ENCODE data around the gene EEFSEC. TPM values are rescaled to one million over a fixed set of nuclear protein-coding genes. Genes with fewer than 3 reads are reported as not detected.
A peak's percentile ranks its signal among the peaks of the same experiment; 100 is the strongest.
"Not testable (repeated sequence)": the region's sequence is repeated elsewhere in the genome, so short reads cannot be mapped to it uniquely, and the experiment has no call there.

EEFSEC gene
- total and polyA plus RNA-seq, 10 donors, result 8.5 to 19.2 (median 14.2) TPM

DNA sequence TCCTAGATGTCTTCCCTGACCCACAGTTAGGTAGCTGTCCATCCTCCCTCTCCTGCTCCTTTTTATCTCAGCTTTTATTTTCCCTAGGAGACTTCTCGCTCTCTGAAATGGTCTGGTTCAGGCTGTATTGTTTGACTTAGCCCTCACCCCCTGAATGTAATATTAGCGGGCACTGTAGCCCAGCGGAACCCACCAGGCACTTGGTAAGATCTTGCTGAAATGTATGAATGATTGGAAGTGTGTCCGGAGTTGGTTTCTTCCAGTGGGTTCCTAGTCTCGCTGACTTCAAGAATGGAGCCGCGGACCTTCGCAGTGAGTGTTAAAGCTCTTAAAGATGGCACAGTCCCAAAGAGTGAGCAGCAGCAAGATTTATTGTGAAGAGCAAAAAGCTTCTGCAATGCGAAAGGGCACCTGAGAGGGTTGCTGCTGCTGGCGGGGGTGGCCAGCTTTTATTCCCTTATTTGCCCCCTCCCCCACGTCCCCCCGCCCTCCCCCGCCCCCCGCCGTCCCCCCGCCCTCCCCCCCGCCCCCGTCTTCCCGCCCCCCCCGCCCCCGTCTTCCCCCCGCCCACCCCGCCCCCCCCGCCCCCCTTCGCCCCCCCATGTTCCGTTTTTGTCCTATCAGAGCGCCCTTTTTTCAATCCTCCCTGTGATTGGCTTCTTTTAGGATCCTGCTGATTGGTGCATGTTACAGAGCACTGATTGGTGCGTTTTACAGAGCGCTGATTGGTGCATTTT lies 694 bp upstream of the EEFSEC start:
- Histone ChIP-seq H3K9me3 (peaks cover 0 to 3% (median 0%) of the 10 kb centered on the region in 8 donors), H3K4me3 (peak overlapping the region; percentile 67 to 96 (median 86)), H3K36me3 (peaks cover 0 to 11% (median 6%) of the 10 kb centered on the region in 6 donors), H3K27ac (peak overlapping the region; percentile 81 to 92 (median 88)), H3K4me1 (peaks cover 12 to 29% (median 21%) of the 10 kb centered on the region in 6 donors), H3K27me3 (replicated peaks in 1 of 7) (no peaks in the 10 kb centered on the region)
- TF ChIP-seq, protein P1, sequence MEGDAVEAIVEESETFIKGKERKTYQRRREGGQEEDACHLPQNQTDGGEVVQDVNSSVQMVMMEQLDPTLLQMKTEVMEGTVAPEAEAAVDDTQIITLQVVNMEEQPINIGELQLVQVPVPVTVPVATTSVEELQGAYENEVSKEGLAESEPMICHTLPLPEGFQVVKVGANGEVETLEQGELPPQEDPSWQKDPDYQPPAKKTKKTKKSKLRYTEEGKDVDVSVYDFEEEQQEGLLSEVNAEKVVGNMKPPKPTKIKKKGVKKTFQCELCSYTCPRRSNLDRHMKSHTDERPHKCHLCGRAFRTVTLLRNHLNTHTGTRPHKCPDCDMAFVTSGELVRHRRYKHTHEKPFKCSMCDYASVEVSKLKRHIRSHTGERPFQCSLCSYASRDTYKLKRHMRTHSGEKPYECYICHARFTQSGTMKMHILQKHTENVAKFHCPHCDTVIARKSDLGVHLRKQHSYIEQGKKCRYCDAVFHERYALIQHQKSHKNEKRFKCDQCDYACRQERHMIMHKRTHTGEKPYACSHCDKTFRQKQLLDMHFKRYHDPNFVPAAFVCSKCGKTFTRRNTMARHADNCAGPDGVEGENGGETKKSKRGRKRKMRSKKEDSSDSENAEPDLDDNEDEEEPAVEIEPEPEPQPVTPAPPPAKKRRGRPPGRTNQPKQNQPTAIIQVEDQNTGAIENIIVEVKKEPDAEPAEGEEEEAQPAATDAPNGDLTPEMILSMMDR (IDR thresholded peaks at IDR 0.05 in 8 of 11, conservative IDR thresholded peaks at IDR 0.05 in 3 of 11), result no peak
- TF ChIP-seq POLR2AphosphoS5 (IDR thresholded peaks at IDR 0.05) (no peak), POLR2A (IDR thresholded peaks at IDR 0.05) (no peak)
- intact Hi-C loops (cut with DNase I; ENCODE audit: low total_unique reads), result no loop called here
- DNase-seq, result no peak
- WGBS, 5 donors, result 55 to 78% (median 69%) methylated on average over 11 to 16 of the region's 29 CpGs

DNA sequence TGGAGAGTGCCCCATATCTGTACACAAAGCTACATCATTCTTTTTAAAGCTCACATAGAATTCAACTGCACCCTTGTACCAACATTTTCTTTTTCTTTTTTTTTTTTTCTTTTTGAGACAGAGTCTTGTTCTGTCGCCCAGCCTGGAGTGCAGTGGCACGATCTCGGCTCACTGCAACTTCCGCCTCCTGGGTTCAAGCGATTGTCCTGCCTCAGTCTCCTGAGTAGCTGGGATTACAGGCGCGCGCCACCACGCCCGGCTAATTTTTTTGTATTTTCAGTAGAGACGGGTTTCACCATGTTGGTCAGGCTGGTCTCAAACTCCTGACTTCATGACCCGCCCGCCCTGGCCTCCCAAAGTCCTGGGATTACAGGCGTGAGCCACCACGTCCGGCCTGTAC lies 1.1 kb downstream of the EEFSEC start:
- H3K27me3 ChIP-seq (replicated peaks in 1 of 7); DNase-seq; intact Hi-C loops (cut with DNase I; ENCODE audit: low total_unique reads); H3K9me3 ChIP-seq: not testable (repeated sequence)
- Histone ChIP-seq H3K36me3 (peaks cover 0 to 27% (median 11%) of the 10 kb centered on the region in 6 donors), H3K4me3 (peak overlapping the region in 7 of 8 donors; percentile 67 to 96 (median 87)), H3K27ac (peak overlapping the region in 5 of 8 donors; percentile 87 to 92 (median 89)), H3K4me1 (peaks cover 12 to 29% (median 21%) of the 10 kb centered on the region in 6 donors)
- WGBS, 5 donors, result 86 to 92% (median 88%) methylated on average over 16 of the region's 16 CpGs

- no peak overlapping the region for H3K27ac ChIP-seq
- H3K4me3 ChIP-seq, result no peak overlapping the region
- no peak for DNase-seq
- H3K36me3 ChIP-seq, result peaks cover 0 to 36% (median 11%) of the 10 kb centered on the region in 6 donors
- TF ChIP-seq POLR2A (IDR thresholded peaks at IDR 0.05) (no peak), POLR2AphosphoS5 (IDR thresholded peaks at IDR 0.05) (no peak)
- TF ChIP-seq, protein P1 (IDR thresholded peaks at IDR 0.05 in 8 of 11, conservative IDR thresholded peaks at IDR 0.05 in 3 of 11), result no peak
- H3K9me3 ChIP-seq, result peaks cover 0 to 4% (median 0%) of the 10 kb centered on the region in 8 donors
- H3K4me1 ChIP-seq, result peaks cover 12 to 26% (median 21%) of the 10 kb centered on the region in 6 donors
- 65 to 97% (median 92%) methylated on average over 3 of the region's 3 CpGs for WGBS, 5 donors
- intact Hi-C loops (cut with DNase I; ENCODE audit: low total_unique reads), result no loop called here
- no peaks in the 10 kb centered on the region for H3K27me3 ChIP-seq (replicated peaks in 1 of 7)
These were observed 2.5 kb downstream of the EEFSEC start for GRCh38 chr3:128155616-128156360.

DNA sequence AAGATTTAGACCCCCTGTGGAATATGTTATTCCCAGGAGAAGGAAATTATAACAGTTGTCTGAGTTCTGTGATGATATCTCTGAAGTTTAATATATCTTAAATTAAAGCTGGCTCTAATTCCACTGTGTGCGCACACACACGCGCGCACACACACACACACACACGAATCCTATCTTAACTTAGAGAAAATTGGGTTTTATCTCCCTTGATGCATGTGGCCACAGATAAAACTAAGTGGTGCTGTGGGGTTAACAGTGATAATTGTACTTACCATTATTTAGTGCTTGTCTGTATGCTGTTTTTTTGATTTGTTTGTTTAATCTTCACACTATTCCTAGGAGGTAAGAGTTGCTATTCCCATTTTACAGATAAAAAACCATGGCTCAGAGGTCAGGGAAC lies 7.4 kb downstream of the EEFSEC start:
- H3K36me3 ChIP-seq, result peaks cover 0 to 53% (median 11%) of the 10 kb centered on the region in 6 donors
- H3K9me3 ChIP-seq, result peaks cover 0 to 4% (median 0%) of the 10 kb centered on the region in 8 donors
- H3K27me3 ChIP-seq (replicated peaks in 1 of 7), result no peaks in the 10 kb centered on the region
- no peak for DNase-seq
- intact Hi-C loops (cut with DNase I; ENCODE audit: low total_unique reads), result no loop called here
- 93 to 97% (median 96%) methylated on average over 5 of the region's 5 CpGs for WGBS, 5 donors
- peaks cover 0 to 7% (median 3%) of the 10 kb centered on the region in 6 donors for H3K4me1 ChIP-seq
- no peak overlapping the region for H3K27ac ChIP-seq
- TF ChIP-seq, protein P1 (IDR thresholded peaks at IDR 0.05 in 8 of 11, conservative IDR thresholded peaks at IDR 0.05 in 3 of 11), result no peak
- TF ChIP-seq POLR2AphosphoS5 (IDR thresholded peaks at IDR 0.05) (no peak), POLR2A (IDR thresholded peaks at IDR 0.05) (no peak)
- no peak overlapping the region for H3K4me3 ChIP-seq
